HG03520 (cell line): ENCODE data around the gene GIMAP1.

Source experiments
- ATAC-seq: cut with Tn5 transposase; IDR thresholded peaks from one replicate; pipeline ENCODE4 v1.9.1; 2021; ENCODE audit warnings: mild to moderate bottlenecking, moderate library complexity; ENCODE audit not compliant: unreplicated experiment

The GIMAP1 gene

DNA sequence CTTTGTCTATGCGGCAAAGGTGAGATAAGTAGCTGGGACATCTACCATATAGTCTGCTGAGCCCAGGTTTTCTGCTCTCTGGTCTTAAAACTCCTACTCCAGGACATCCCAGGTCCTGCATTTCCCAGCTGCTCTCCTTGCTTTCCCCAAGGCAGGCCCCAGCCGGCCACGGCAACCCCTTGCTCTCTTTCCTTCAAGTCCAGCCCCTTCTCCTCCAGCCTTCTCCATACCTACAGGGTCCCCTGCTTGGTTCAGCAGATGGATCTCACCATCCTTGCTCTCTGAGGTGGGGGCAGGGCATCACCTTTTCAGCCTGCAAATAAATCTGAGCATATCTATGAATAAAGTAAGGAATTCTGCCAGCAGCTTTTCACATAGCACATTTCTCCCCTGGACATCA, 29.5 kb downstream of the GIMAP1 start:
- ATAC-seq = no peak

DNA sequence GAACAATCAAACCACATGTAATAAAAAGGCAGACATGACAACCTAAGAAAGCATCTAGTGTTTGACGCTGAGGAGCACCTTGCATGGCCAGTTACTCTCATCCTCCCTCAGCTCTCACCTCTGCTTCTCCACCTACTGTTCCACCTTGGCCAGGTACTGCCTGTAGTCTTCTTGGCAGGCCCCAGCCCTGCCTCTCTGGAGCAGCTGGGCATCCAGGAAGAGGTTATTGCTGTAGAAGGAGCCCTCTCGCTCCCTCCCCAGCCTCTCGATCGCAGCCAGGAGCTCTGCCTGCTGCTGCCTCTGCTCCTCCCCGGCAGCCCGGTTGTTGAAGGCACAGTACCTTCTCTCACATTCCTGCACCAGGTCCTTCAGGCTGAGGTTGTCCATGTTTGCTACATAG, 30.5 kb downstream of the GIMAP1 start:
- no peak for ATAC-seq

DNA sequence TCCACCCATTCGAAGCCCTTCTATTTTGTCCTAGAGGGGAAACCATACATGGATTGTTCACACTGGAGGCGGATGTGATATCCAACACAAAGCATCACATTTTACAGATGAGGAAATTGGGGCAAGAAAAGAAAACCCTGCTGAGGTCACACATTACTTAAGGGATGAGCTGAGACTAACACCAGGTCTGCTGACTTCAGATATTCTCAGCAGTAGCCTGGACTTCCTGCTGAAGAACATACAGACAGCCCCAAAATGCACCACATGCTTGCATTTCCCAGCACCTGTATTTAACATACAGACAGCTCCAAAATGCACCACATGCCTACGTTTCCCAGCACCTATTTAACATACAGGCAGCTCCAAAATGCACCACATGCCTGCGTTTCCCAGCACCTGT, 32.0 kb downstream of the GIMAP1 start:
- ATAC-seq = no peak

DNA sequence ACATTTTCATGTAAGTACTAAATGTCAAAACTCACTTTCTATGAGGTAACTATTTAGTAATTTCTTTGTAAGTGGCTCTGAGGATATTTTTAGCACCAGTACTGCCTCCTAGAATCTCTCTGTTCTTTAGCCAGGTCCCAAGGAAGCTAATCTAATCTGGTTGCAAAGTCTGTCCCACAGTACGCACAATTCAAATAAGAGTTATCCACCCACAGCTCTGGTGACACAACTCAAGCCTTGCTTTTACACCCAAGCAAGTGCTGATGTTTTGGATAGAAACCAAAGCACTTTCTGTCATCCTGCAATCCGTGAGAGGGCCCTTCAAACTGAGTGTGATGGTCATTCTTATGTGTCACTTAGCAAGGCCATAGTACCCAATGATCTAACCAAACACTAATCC, 35.3 kb downstream of the GIMAP1 start:
- ATAC-seq = no peak

DNA sequence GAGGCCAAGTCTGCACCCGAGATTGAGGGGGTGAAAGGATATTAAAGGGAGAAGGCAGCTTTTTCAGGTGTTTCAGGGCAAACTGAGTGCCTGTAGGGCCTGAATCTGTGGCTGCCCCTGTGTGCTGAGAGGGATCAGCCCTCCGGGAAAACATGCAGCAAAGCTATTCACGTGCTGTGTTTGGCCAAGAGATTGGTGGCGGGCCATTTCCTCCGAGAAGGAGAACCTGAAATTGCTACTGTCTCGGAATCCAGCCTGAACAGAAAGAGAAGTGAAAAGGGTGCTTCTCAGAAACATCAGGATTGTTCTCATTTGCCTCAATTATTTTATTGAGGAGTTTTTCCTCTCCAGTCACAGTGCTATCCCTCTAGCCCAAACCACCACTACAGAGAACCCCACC, 36.8 kb downstream of the GIMAP1 start:
- no peak for ATAC-seq

DNA sequence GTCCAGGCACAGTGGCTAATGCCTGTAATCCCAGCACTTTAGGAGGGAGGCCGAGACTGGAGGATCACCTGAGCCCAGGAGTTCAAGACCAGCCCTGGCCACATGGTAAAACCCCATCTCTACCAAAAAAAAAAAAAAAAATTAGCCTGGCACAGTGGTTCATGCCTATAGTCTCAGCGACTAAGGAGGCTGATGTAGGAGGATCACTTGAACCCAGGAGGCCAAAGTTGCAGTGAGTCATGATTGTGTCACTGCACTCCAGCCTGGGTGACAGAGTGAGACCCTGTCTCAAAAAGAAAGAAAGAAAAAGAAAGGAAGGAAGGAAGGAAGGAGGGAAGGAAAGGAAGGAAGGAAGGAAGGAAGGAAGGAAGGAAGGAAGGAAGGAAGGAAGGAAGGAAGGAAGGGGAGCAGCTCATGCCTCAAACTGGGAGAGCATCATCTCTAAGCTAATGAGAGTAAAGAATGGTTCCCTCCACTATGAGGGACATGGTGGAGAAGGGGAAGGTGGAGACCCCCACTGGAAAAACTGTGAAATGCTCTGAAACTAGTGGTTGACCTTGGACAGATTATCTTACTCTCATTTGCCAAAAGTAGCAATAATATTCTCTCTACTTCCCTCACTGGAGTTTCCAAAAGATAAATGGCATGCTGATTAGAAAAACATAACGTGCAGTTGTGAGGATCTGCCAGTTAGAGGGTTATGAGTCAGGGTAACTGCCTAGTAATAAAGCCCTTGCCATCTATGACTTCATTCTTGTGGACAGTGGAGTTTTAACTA, 37.6 kb downstream of the GIMAP1 start:
- ATAC-seq = no peak

DNA sequence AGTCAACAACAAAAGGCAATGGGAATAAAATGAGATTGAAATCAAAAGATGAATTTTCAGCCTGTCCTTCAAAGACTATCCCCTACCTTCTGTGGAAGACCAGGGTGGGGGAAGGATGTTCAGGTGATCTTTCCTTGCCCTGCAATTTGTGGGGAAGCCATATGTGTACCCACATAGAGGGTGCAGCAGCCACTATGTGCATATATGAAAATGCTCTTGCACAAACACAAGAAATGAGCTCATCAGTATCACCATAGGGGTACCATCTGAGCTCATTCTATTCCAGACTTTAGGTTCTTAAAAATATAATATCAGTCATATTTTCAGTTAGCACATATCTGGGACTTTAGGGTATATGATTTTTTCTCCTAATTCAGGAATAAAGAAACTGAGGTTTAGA, 38.5 kb downstream of the GIMAP1 start:
- no peak for ATAC-seq

DNA sequence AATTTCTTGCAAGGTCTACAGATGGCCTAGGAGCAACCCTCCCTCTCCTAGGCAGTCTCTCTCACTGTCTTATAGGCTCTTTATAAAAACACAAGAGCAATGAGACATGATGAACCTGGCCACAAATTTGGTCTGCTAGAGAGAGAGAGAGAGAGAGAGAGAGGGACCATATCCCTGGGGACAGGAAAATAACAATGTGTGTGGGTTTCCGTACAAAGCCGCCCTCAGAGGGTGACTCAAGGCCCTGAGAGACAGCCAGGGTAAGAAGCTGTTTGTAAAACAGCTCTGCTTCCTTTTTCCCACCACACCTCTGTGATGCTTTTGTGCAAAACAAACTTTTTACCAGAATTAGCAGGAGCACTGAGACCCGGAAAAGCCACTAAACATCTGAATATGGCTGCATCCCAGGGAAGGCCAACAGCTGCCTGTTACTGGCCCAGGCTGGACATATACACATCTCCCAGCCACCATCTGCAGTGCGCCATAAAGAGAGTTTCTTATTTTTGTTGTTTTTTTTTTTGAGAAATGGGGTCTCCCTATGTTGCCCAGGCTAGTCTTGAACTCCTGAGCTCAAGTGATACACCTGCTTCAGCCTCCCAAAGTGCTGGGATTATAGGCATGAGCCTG, 39.2 kb downstream of the GIMAP1 start:
- no peak for ATAC-seq

DNA sequence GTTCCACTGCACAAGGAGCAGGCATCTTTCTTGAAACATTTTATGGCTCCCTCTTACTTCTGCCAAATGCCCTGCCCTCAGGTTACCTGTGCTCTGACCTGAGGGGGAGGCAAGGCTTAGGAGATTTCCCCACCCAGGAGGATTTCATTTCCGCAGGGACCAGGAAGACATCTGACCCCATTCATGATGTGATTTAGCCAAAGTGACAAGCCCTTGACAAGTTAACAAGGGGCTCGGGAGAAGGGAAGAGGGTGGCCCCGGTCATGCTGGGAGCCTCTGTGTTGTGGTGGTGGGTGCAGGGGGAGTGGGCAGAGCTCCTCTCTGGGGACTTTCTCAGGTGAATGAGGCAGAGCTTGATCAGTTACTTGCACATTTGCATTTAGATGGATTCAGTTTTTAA, 39.8 kb downstream of the GIMAP1 start:
- ATAC-seq = no peak

DNA sequence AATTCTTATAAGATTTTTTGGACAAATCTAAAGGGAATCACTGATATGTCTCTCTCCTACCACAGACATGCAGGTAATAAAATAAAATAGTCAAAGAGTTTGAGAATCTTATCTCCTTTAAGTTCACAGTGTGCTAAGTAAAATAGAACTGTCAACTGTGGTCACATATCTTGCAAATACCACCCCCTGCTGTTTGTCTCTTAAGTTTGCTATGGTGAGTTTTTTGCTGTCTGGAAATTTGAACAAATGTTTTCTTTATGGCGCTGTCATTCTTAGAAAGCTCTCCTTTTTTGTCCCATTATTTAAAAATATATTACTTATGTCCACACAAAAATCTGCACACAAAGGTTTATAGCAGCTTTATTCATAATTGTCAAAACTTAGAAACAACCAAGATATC, 40.4 kb downstream of the GIMAP1 start:
- ATAC-seq = no peak

DNA sequence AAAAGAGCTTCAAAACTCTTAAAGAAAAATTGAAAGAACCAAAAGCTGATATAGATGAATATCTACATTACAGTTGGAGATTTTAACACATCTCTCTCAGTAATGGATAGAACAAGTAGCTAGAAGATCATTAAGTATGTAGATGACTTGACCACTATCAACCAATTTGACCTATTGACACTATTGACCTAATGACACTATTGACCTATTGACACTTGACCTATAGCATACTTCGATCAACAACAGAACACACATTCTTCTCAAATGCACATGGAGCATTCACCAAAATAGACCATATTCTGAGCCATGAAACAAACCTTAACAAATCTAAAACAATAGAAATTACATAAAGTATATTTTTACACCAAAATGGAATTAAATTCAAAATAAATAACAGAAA, 43.1 kb downstream of the GIMAP1 start:
- no peak for ATAC-seq

DNA sequence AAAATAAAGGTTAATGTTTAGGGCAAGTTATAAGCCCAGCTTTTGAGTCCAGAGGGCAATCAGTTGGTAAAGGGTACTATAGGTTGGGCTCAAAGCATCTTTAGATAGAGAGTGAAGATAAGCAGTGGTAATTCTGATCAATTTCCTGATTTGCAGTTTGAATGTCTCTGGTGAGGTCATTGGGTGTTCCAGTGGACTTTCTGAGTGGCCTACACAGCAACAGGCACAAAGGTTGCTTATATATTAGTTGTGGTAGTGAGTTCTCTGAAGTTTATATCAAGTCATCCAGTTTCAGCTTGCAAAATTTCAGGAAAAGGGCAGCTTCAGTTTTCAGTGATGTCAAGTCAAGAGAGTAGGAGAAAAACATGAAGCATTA, 49.9 kb downstream of the GIMAP1 start:
- no peak for ATAC-seq

DNA sequence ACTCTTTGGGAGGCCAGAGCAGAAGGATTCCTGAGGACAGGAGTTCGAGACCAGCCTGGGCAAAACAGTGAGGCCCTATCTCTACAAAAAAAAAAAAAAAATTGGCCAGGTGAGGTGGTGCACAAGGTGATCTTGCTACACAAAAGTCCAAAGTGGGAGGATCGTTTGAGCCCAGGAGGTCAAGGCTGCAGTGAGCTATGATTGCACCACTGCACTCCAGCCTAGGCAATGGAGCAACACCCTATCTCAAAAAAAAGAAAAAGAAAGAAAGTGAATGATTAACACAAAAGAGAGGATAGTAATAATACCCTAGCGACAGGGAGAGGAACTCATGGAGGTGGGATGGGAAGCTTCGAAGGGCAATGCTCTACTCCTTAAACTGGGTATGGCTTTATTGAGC, 53.4 kb downstream of the GIMAP1 start:
- no peak for ATAC-seq
